Left lung (tissue), 10 donors: ENCODE measurements around the gene DET1. TPM values are rescaled to one million over a fixed set of nuclear protein-coding genes. Genes with fewer than 3 reads are reported as not detected.

Experiments
- ATAC-seq: fragments of 200-7000 bp; cut with Tn5 transposase; one replicate; pipeline ENCODE4 v1.9.1; 2020; ENCODE audit warnings: moderate library complexity
- DNase-seq, 4 donors: peaks; one replicate each; pipeline ENCODE4 v3.0.0-alpha.2; 2013 to 2020
- H3K27ac ChIP-seq, 2 donors: fragments of 200-600 bp; sonication (generic) in 1 of 2; one replicate each; pipeline versions ENCODE4 v1.5.0 to v1.8.0; 2020 to 2021
- H3K27me3 ChIP-seq, 2 donors: fragments of 200-600 bp; sonication (generic) in 1 of 2; one replicate each; pipeline versions ENCODE4 v1.5.0 to v1.8.0; 2020 to 2021
- H3K36me3 ChIP-seq, 2 donors: fragments of 200-600 bp; sonication (generic) in 1 of 2; one replicate each; pipeline versions ENCODE4 v1.5.0 to v1.8.0; 2020 to 2021
- H3K4me1 ChIP-seq, 2 donors: fragments of 200-600 bp; one replicate each; pipeline ENCODE4 v1.8.0; 2021
- H3K4me3 ChIP-seq, 2 donors: fragments of 200-600 bp; sonication (generic) in 1 of 2; one replicate each; pipeline versions ENCODE4 v1.5.0 to v1.8.0; 2020 to 2021; ENCODE audit warnings: mild to moderate bottlenecking in 1 of 2
- H3K9me3 ChIP-seq, 2 donors: fragments of 200-600 bp; sonication (generic) in 1 of 2; one replicate each; pipeline versions ENCODE4 v1.5.0 to v1.8.0; 2020 to 2021
- CTCF ChIP-seq, 2 donors: fragments of 200-600 bp; sonication (generic) in 1 of 2; IDR thresholded peaks; one replicate each; pipeline versions ENCODE4 v1.5.0 to v1.8.0; 2021; ENCODE audit warnings: antibody characterized with exemption in 2 of 2
- intact Hi-C, 2 donors: fragments of 100-400 bp; cut with DNase I; formaldehyde crosslinking; loops; one replicate each; pipeline versions ENCODE4 v1.11.2 to v1.14.2; 2022
- polyA plus RNA-seq, 6 donors: library from polyadenylated mRNA; unstranded; fragments of 120-200 nt; gene quantifications; one replicate each; pipeline ENCODE4 v1.2.1, GENCODE V29; 2013; ENCODE audit not compliant: insufficient read length in 6 of 6
- total RNA-seq, 2 donors: library from RNA; stranded (reverse); fragmentation: NEBNext Ultra II Directional; extraction: Animal tissue kit (Norgen Biotek cat#: 25700); gene quantifications; one replicate each; pipeline ENCODE4 v1.2.1, GENCODE V29; 2021
- donor health status: DM: no; HTN: yes; CAD: no.
- donor health status: DM: no; HTN: no; CAD: no.

Gene DET1
- total and polyA plus RNA-seq, 8 donors = 4.0 to 17.7 (median 15.7) TPM

- Histone ChIP-seq H3K4me1 (no peaks in the 10 kb centered on the region), H3K27ac (no peak overlapping the region), H3K4me3 (no peak overlapping the region), H3K36me3 (no peaks in the 10 kb centered on the region), H3K9me3 (peaks cover 0 to 5% of the 10 kb centered on the region in 2 donors), H3K27me3 (no peaks in the 10 kb centered on the region)
- DNase-seq = no peak
- TF ChIP-seq CTCF (IDR thresholded peaks at IDR 0.05) = no peak
- intact Hi-C loops = no loop called here
- ATAC-seq = no peak
Observed at GRCh38 chr15:88580532-88580931, 34.1 kb upstream of the DET1 start.

- Histone ChIP-seq H3K27me3 (no peaks in the 10 kb centered on the region), H3K4me1 (no peaks in the 10 kb centered on the region), H3K4me3 (no peak overlapping the region), H3K27ac (no peak overlapping the region), H3K36me3 (no peaks in the 10 kb centered on the region), H3K9me3 (peaks cover 0 to 5% of the 10 kb centered on the region in 2 donors)
- DNase-seq = no peak
- intact Hi-C loops = no loop called here
- TF ChIP-seq CTCF (IDR thresholded peaks at IDR 0.05) = no peak
- ATAC-seq = no peak
Observed at GRCh38 chr15:88579322-88579721, 32.8 kb upstream of the DET1 start.

- H3K36me3 ChIP-seq = no peaks in the 10 kb centered on the region
- H3K9me3 ChIP-seq = no peaks in the 10 kb centered on the region
- no peak for TF ChIP-seq CTCF (IDR thresholded peaks at IDR 0.05)
- ATAC-seq (no peak), DNase-seq (peak in 1 of 4 donors; percentile 7)
- H3K4me1 ChIP-seq = no peaks in the 10 kb centered on the region
- intact Hi-C loops = no loop called here
- no peak overlapping the region for H3K4me3 ChIP-seq
- no peaks in the 10 kb centered on the region for H3K27me3 ChIP-seq
- no peak overlapping the region for H3K27ac ChIP-seq
Observed at GRCh38 chr15:88574655-88575054, 28.2 kb upstream of the DET1 start.

- no peak overlapping the region for H3K27ac ChIP-seq
- no peaks in the 10 kb centered on the region for H3K9me3 ChIP-seq
- ATAC-seq (no peak), DNase-seq (no peak)
- H3K36me3 ChIP-seq = no peaks in the 10 kb centered on the region
- H3K27me3 ChIP-seq = no peaks in the 10 kb centered on the region
- no peak for TF ChIP-seq CTCF (IDR thresholded peaks at IDR 0.05)
- intact Hi-C loops = no loop called here
- no peak overlapping the region for H3K4me3 ChIP-seq
- no peaks in the 10 kb centered on the region for H3K4me1 ChIP-seq
Observed at GRCh38 chr15:88574077-88574476, 27.6 kb upstream of the DET1 start.

- H3K27ac ChIP-seq = no peak overlapping the region
- DNase-seq = no peak
- H3K4me3 ChIP-seq = no peak overlapping the region
- H3K9me3 ChIP-seq = no peaks in the 10 kb centered on the region
- intact Hi-C loops = no loop called here
- H3K36me3 ChIP-seq = no peaks in the 10 kb centered on the region
- no peak for TF ChIP-seq CTCF (IDR thresholded peaks at IDR 0.05)
- no peak for ATAC-seq
- H3K4me1 ChIP-seq = no peaks in the 10 kb centered on the region
- H3K27me3 ChIP-seq = no peaks in the 10 kb centered on the region
Observed at GRCh38 chr15:88571852-88572259, 25.4 kb upstream of the DET1 start.
